Keratinocyte (primary cell): Measurements from ENCODE around the gene COX7B2. TPM values are rescaled to one million over a fixed set of nuclear protein-coding genes. Genes with fewer than 3 reads are reported as not detected.

ENCODE experiments used
- DNase-seq: peaks from one replicate; pipeline ENCODE4 v3.0.0-alpha.2; 2011; ENCODE audit warnings: low read depth, missing footprints, low spot score
- FAIRE-seq: peaks from 2 replicates; lab custom pipeline; 2011; peaks lifted over from hg19 to GRCh38; lab: Jason Lieb, UNC
- H2AFZ ChIP-seq: 2 replicates; pipeline ENCODE4 v1.6.0; 2012; ENCODE audit warnings: low read length, control low read depth, inconsistent platforms; ENCODE audit not compliant: control insufficient read depth
- H3K27ac ChIP-seq: 2 replicates; pipeline ENCODE4 v1.5.1; 2011; ENCODE audit warnings: low read length; ENCODE audit not compliant: control insufficient read depth, insufficient read depth
- H3K27me3 ChIP-seq: 3 replicates; pipeline ENCODE4 v1.6.0; 2011; ENCODE audit warnings: low read length; ENCODE audit not compliant: control insufficient read depth, insufficient read depth; ENCODE audit errors: extremely low read depth
- H3K36me3 ChIP-seq, 2 experiments: 2 replicates in 1 of 2; 3 replicates in 1 of 2; pipeline ENCODE4 v1.5.1; 2011; ENCODE audit warnings: low read length in 2 of 2, mild to moderate bottlenecking in 1 of 2; ENCODE audit not compliant: control insufficient read depth in 2 of 2, insufficient read depth in 2 of 2; ENCODE audit errors: extremely low read depth in 1 of 2
- H3K4me1 ChIP-seq: 3 replicates; pipeline ENCODE4 v1.5.1; 2011; ENCODE audit warnings: low read length; ENCODE audit not compliant: control insufficient read depth, insufficient read depth; ENCODE audit errors: extremely low read depth
- H3K4me2 ChIP-seq: 3 replicates; pipeline ENCODE4 v1.6.0; 2011; ENCODE audit warnings: low read depth, low read length; ENCODE audit not compliant: control insufficient read depth, insufficient read depth; ENCODE audit errors: extremely low read depth
- H3K4me3 ChIP-seq, 3 experiments: fragments of 200-600 bp in 1 of 3; sonication (generic) in 1 of 3; 2 replicates in 2 of 3; 3 replicates in 1 of 3; pipeline ENCODE4 v1.5.1; 2011 to 2016; ENCODE audit warnings: low read length in 3 of 3, mild to moderate bottlenecking in 3 of 3, control low read depth in 2 of 3, inconsistent platforms in 1 of 3, low read depth in 1 of 3, mixed read lengths in 1 of 3, mixed run types in 1 of 3, moderate library complexity in 1 of 3; ENCODE audit not compliant: control insufficient read depth in 2 of 3, insufficient read depth in 2 of 3; ENCODE audit errors: extremely low read depth in 1 of 3
- H3K79me2 ChIP-seq: 2 replicates; pipeline ENCODE4 v1.6.0; 2012; ENCODE audit warnings: low read length; ENCODE audit not compliant: control insufficient read depth, insufficient read depth
- H3K9ac ChIP-seq: 3 replicates; pipeline ENCODE4 v1.6.0; 2011; ENCODE audit warnings: low read length; ENCODE audit not compliant: control insufficient read depth, insufficient read depth; ENCODE audit errors: extremely low read depth
- H3K9me1 ChIP-seq: 3 replicates; pipeline ENCODE4 v1.6.0; 2011; ENCODE audit warnings: low read length; ENCODE audit not compliant: control insufficient read depth, insufficient read depth; ENCODE audit errors: extremely low read depth
- H3K9me3 ChIP-seq: 2 replicates; pipeline ENCODE4 v1.5.1; 2012; ENCODE audit warnings: low read depth, low read length; ENCODE audit not compliant: control insufficient read depth
- H4K20me1 ChIP-seq: 3 replicates; pipeline ENCODE4 v1.6.0; 2011; ENCODE audit warnings: low read length; ENCODE audit not compliant: control insufficient read depth, insufficient read depth; ENCODE audit errors: extremely low read depth
- EZH2 ChIP-seq: IDR thresholded peaks from one replicate; pipeline ENCODE4 v1.6.1; 2012; ENCODE audit warnings: inconsistent platforms, mild to moderate bottlenecking, low read length, moderate library complexity
- dilution Hi-C: fragments of 300-500 bp; cut with MboI; formaldehyde crosslinking; loops from one replicate; pipeline ENCODE4 v1.7.0; 2020; ENCODE audit warnings: low sequenced_read_pairs; ENCODE audit not compliant: extremely low pct_ligation_motif_present
- polyA plus RNA-seq, 5 experiments: library from polyadenylated mRNA; depleted of rRNA in 3 of 5; stranded (reverse) in 3 of 5; stranded (forward) in 1 of 5; unstranded in 1 of 5; fragments of >200 nt; gene quantifications; 1 replicate in 1 of 5; 2 replicates in 3 of 5; 3 replicates in 1 of 5; pipeline versions ENCODE4 v1.2.1 to v1.2.3, GENCODE V29; 2011 to 2012; ENCODE audit warnings: missing spikeins in 2 of 5, low read depth in 1 of 5, low replicate concordance in 1 of 5
- TF ChIP-seq, protein P1 (sequence below), 3 experiments: IDR thresholded peaks in 1 of 3; conservative IDR thresholded peaks in 1 of 3; optimal IDR thresholded peaks in 1 of 3; 2 replicates in 2 of 3; 3 replicates in 1 of 3; pipeline versions ENCODE3 to v1.5.1; 2011; ENCODE audit warnings: low read length in 3 of 3, mild to moderate bottlenecking in 3 of 3, moderate library complexity in 2 of 3, control low read depth in 1 of 3, inconsistent platforms in 1 of 3; ENCODE audit not compliant: insufficient read depth in 2 of 3; ENCODE audit errors: extremely low read depth in 1 of 3

The COX7B2 gene
- polyA plus RNA-seq, 1 donor (not counting 4 experiments of a cell fraction or from before 2014, with no cell fraction given) = not detected

- Histone ChIP-seq H3K79me2 (no peaks in the 10 kb centered on the region), H3K4me1 (no peaks in the 10 kb centered on the region), H3K9me1 (no peaks in the 10 kb centered on the region), H3K9me3 (no peaks in the 10 kb centered on the region), H3K4me3 (no peak overlapping the region), H3K27ac (no peak overlapping the region), H3K9ac (no peak overlapping the region), H2AFZ (no peak overlapping the region), H3K36me3 (no peaks in the 10 kb centered on the region), H4K20me1 (no peaks in the 10 kb centered on the region), H3K27me3 (no peaks in the 10 kb centered on the region), H3K4me2 (no peak overlapping the region)
- dilution Hi-C loops = no loop called here
- no peak for FAIRE-seq
- no peak for DNase-seq
- TF ChIP-seq EZH2 = no peak
- TF ChIP-seq, protein P1, sequence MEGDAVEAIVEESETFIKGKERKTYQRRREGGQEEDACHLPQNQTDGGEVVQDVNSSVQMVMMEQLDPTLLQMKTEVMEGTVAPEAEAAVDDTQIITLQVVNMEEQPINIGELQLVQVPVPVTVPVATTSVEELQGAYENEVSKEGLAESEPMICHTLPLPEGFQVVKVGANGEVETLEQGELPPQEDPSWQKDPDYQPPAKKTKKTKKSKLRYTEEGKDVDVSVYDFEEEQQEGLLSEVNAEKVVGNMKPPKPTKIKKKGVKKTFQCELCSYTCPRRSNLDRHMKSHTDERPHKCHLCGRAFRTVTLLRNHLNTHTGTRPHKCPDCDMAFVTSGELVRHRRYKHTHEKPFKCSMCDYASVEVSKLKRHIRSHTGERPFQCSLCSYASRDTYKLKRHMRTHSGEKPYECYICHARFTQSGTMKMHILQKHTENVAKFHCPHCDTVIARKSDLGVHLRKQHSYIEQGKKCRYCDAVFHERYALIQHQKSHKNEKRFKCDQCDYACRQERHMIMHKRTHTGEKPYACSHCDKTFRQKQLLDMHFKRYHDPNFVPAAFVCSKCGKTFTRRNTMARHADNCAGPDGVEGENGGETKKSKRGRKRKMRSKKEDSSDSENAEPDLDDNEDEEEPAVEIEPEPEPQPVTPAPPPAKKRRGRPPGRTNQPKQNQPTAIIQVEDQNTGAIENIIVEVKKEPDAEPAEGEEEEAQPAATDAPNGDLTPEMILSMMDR (optimal IDR thresholded peaks at IDR 0.05 in 1 of 3, IDR thresholded peaks at IDR 0.05 in 1 of 3, conservative IDR thresholded peaks at IDR 0.05 in 1 of 3; ENCODE audit: extremely low read depth in 1 of 3, insufficient read depth in 2 of 3, low read length in 3 of 3) = no peak
These were observed 30.4 kb downstream of the COX7B2 start for GRCh38 chr4:46878641-46879040.

GRCh38 chr4:46874811-46875210 lies 34.2 kb downstream of the COX7B2 start:
- no peak overlapping the region for H2AFZ ChIP-seq
- H3K9me1 ChIP-seq = no peaks in the 10 kb centered on the region
- H3K27ac ChIP-seq = no peak overlapping the region
- no peak overlapping the region for H3K9ac ChIP-seq
- no peaks in the 10 kb centered on the region for H3K79me2 ChIP-seq
- H3K36me3 ChIP-seq = no peaks in the 10 kb centered on the region
- H3K9me3 ChIP-seq = no peaks in the 10 kb centered on the region
- no peaks in the 10 kb centered on the region for H3K4me1 ChIP-seq
- TF ChIP-seq, protein P1 (optimal IDR thresholded peaks at IDR 0.05 in 1 of 3, IDR thresholded peaks at IDR 0.05 in 1 of 3, conservative IDR thresholded peaks at IDR 0.05 in 1 of 3; ENCODE audit: extremely low read depth in 1 of 3, insufficient read depth in 2 of 3, low read length in 3 of 3) = no peak
- TF ChIP-seq EZH2 = no peak
- DNase-seq = no peak
- H4K20me1 ChIP-seq = no peaks in the 10 kb centered on the region
- H3K4me3 ChIP-seq = no peak overlapping the region
- no peaks in the 10 kb centered on the region for H3K27me3 ChIP-seq
- FAIRE-seq = no peak
- dilution Hi-C loops = no loop called here
- H3K4me2 ChIP-seq = no peak overlapping the region
